ENCODE results near the gene SLC35D3.
"Not testable (repeated sequence)": the region's sequence is repeated elsewhere in the genome, so short reads cannot be mapped to it uniquely, and the experiment has no call there.

The SLC35D3 gene

GRCh38 chr6:136921936-136922684 is at the start of gene SLC35D3:
Gene SLC35D3, plus strand, starts transcription at chr6:136922301. Its CDS starts 128 bp downstream, at chr6:136922429.
- DNase-seq: peak; percentile 17

GRCh38 chr6:136873748-136874147 is 48.4 kb upstream of the SLC35D3 start:
- no peak for DNase-seq

GRCh38 chr6:136876469-136876868 is 45.6 kb upstream of the SLC35D3 start:
- DNase-seq: not testable (repeated sequence)

- DNase-seq: no peak
Measured at GRCh38 chr6:136880748-136881460, 41.2 kb upstream of the SLC35D3 start.

- DNase-seq: no peak
Measured at GRCh38 chr6:136886091-136886490, 36.0 kb upstream of the SLC35D3 start.

GRCh38 chr6:136887953-136888352 is 34.1 kb upstream of the SLC35D3 start:
- no peak for DNase-seq

GRCh38 chr6:136889271-136890193 is 32.6 kb upstream of the SLC35D3 start:
- no peak for DNase-seq

GRCh38 chr6:136890194-136890839 is 31.8 kb upstream of the SLC35D3 start:
- DNase-seq: no peak

GRCh38 chr6:136890986-136891385 is 31.1 kb upstream of the SLC35D3 start:
- DNase-seq: no peak

- DNase-seq: no peak
Measured at GRCh38 chr6:136893187-136893586, 28.9 kb upstream of the SLC35D3 start.

GRCh38 chr6:136895901-136896300 is 26.2 kb upstream of the SLC35D3 start:
- no peak for DNase-seq

- no peak for DNase-seq
Measured at GRCh38 chr6:136897071-136897470, 25.0 kb upstream of the SLC35D3 start.

- no peak for DNase-seq
Measured at GRCh38 chr6:136901212-136901784, 20.8 kb upstream of the SLC35D3 start.

- not testable (repeated sequence) for DNase-seq
Measured at GRCh38 chr6:136904477-136904876, 17.6 kb upstream of the SLC35D3 start.

GRCh38 chr6:136914947-136915346 is 7.2 kb upstream of the SLC35D3 start:
- no peak for DNase-seq

- no peak for DNase-seq
Measured at GRCh38 chr6:136918706-136919105, 3.4 kb upstream of the SLC35D3 start.

- peak; percentile 4 for DNase-seq
Measured at GRCh38 chr6:136920216-136920615, 1.9 kb upstream of the SLC35D3 start.

GRCh38 chr6:136920671-136921380 is 1.3 kb upstream of the SLC35D3 start:
- DNase-seq: peak; percentile 9

- no peak for DNase-seq
Measured at GRCh38 chr6:136921381-136921935, 643 bp upstream of the SLC35D3 start.

- no peak for DNase-seq
Measured at GRCh38 chr6:136922685-136923006, 545 bp downstream of the SLC35D3 start.
